HepG2 (cell line): Measurements from ENCODE around the gene PLSCR5. TPM values are rescaled to one million over a fixed set of nuclear protein-coding genes. Genes with fewer than 3 reads are reported as not detected.
A peak's percentile ranks its signal among the peaks of the same experiment; 100 is the strongest.

Source experiments
- BCL6 ChIP-seq: IDR thresholded peaks from 2 replicates; pipeline ENCODE4 v1.6.1; 2016; ENCODE audit warnings: missing genetic modification reagents, missing compliant biosample characterization
- DR1 ChIP-seq: sonication (generic); formaldehyde crosslinking; IDR thresholded peaks from 2 replicates; pipeline ENCODE4 v1.8.0; 2021; ENCODE audit warnings: mild to moderate bottlenecking, missing genetic modification reagents, inconsistent platforms
- E2F1 ChIP-seq: sonication (generic); formaldehyde crosslinking; IDR thresholded peaks from 2 replicates; pipeline ENCODE4 v1.5.0; 2020; ENCODE audit warnings: missing genetic modification reagents
- EZH2 ChIP-seq: conservative IDR thresholded peaks from 2 replicates; pipeline ENCODE4 v1.6.1; 2012; ENCODE audit warnings: mild to moderate bottlenecking, low read depth, low read length, moderate library complexity
- HINFP ChIP-seq: sonication (generic); formaldehyde crosslinking; IDR thresholded peaks from 2 replicates; pipeline ENCODE4 v1.4.0; 2020; ENCODE audit warnings: low read depth, mild to moderate bottlenecking, missing genetic modification reagents
- IKZF4 ChIP-seq: sonication (generic); formaldehyde crosslinking; IDR thresholded peaks from 2 replicates; pipeline ENCODE4 v1.5.1; 2020; ENCODE audit warnings: borderline replicate concordance, mild to moderate bottlenecking, low read depth, missing genetic modification reagents; ENCODE audit errors: not compliant biosample characterization
- MED8 ChIP-seq: sonication (generic); formaldehyde crosslinking; IDR thresholded peaks from 2 replicates; pipeline ENCODE4 v1.8.1; 2023; ENCODE audit warnings: mild to moderate bottlenecking, missing genetic modification reagents; ENCODE audit not compliant: insufficient replicate concordance
- NR2F6 ChIP-seq, 2 experiments: IDR thresholded peaks; 2 replicates each; pipeline ENCODE4 v1.6.1; 2016; ENCODE audit warnings: antibody characterized with exemption in 1 of 2, mild to moderate bottlenecking in 1 of 2
- PHB2 ChIP-seq: fragments of 450-650 bp; IDR thresholded peaks from 2 replicates; pipeline ENCODE4 v1.6.1; 2018; ENCODE audit not compliant: partially characterized antibody
- RELA ChIP-seq: sonication (generic); formaldehyde crosslinking; IDR thresholded peaks from 2 replicates; pipeline ENCODE4 v1.4.0; 2020; ENCODE audit warnings: missing genetic modification reagents
- SMAD1 ChIP-seq: sonication (generic); formaldehyde crosslinking; IDR thresholded peaks from 2 replicates; pipeline ENCODE4 v1.4.0; 2020; ENCODE audit warnings: missing genetic modification reagents, low read depth, mild to moderate bottlenecking, borderline replicate concordance
- SUZ12 ChIP-seq: fragments of 150-350 bp; IDR thresholded peaks from 2 replicates; pipeline ENCODE4 v1.6.1; 2014; ENCODE audit warnings: low read depth, low read length
- TFDP1 ChIP-seq: IDR thresholded peaks from 2 replicates; pipeline ENCODE4 v1.6.1; 2016; ENCODE audit warnings: missing compliant biosample characterization, missing genetic modification reagents, borderline replicate concordance
- TFDP2 ChIP-seq: sonication (generic); formaldehyde crosslinking; IDR thresholded peaks from 2 replicates; pipeline ENCODE4 v1.4.0; 2020; ENCODE audit warnings: missing genetic modification reagents
- TRAFD1 ChIP-seq: sonication (generic); formaldehyde crosslinking; IDR thresholded peaks from 2 replicates; pipeline ENCODE4 v1.5.1; 2020; ENCODE audit warnings: missing genetic modification reagents, mild to moderate bottlenecking, borderline replicate concordance
- ZBTB44 ChIP-seq: sonication (generic); formaldehyde crosslinking; IDR thresholded peaks from 2 replicates; pipeline ENCODE4 v1.4.0; 2020; ENCODE audit warnings: missing genetic modification reagents
- ZNF451 ChIP-seq: sonication (generic); formaldehyde crosslinking; IDR thresholded peaks from 2 replicates; pipeline ENCODE4 v1.5.0; 2020; ENCODE audit warnings: mild to moderate bottlenecking, missing genetic modification reagents
- ZNF614 ChIP-seq: IDR thresholded peaks from 2 replicates; pipeline ENCODE4 v1.6.1; 2018; ENCODE audit warnings: missing biosample characterization, missing genetic modification reagents, inconsistent platforms, borderline replicate concordance
- ZNF619 ChIP-seq: sonication (generic); formaldehyde crosslinking; IDR thresholded peaks from 2 replicates; pipeline ENCODE4 v1.4.0; 2020; ENCODE audit warnings: mild to moderate bottlenecking, missing genetic modification reagents
- ZNF720 ChIP-seq: sonication (generic); formaldehyde crosslinking; IDR thresholded peaks from 2 replicates; pipeline ENCODE4 v1.4.0; 2020; ENCODE audit warnings: missing genetic modification reagents
- ZNF781 ChIP-seq: sonication (generic); formaldehyde crosslinking; IDR thresholded peaks from 2 replicates; pipeline ENCODE4 v1.5.1; 2020; ENCODE audit warnings: borderline replicate concordance, mild to moderate bottlenecking, missing genetic modification reagents; ENCODE audit errors: not compliant biosample characterization
- ZNF782 ChIP-seq: sonication (generic); formaldehyde crosslinking; IDR thresholded peaks from 2 replicates; pipeline ENCODE4 v1.4.0; 2020; ENCODE audit warnings: missing genetic modification reagents, mild to moderate bottlenecking, borderline replicate concordance
- polyA plus RNA-seq, 8 experiments: library from polyadenylated mRNA; depleted of rRNA in 3 of 8; stranded (reverse) in 7 of 8; unstranded in 1 of 8; fragments of >200 nt; fragmentation: Illumina TruSeq in 4 of 8; extraction: Trizol in 4 of 8; gene quantifications; 2 replicates each; pipeline versions ENCODE4 v1.2.1 to v1.2.3, GENCODE V29; 2011 to 2016; ENCODE audit warnings: low read depth in 4 of 8, missing spikeins in 1 of 8, mixed read lengths in 1 of 8; ENCODE audit not compliant: insufficient read depth in 1 of 8
- total RNA-seq, 5 experiments: library from RNA; depleted of rRNA; stranded (reverse); fragments of >200 nt; fragmentation: Illumina TruSeq; extraction: Trizol; gene quantifications; 2 replicates each; pipeline ENCODE4 v1.2.3, GENCODE V29; 2016; ENCODE audit warnings: low read depth in 1 of 5

The PLSCR5 gene
- total and polyA plus RNA-seq, 2 of the 13 experiments (the other 11 are each of a cell fraction or from before 2014, with no cell fraction given) = 0.50 TPM; not detected in 1

- no peak for TF ChIP-seq ZNF619 (CRISPR knock-in tag)
- no peak for TF ChIP-seq ZNF782 (CRISPR knock-in tag)
- peak; percentile 88 for TF ChIP-seq BCL6 (CRISPR knock-in tag)
- no peak for TF ChIP-seq ZNF781 (CRISPR knock-in tag)
- no peak for TF ChIP-seq EZH2
- no peak for TF ChIP-seq DR1 (CRISPR knock-in tag)
- peak; percentile 90 for TF ChIP-seq NR2F6 (IDR thresholded peaks at IDR 0.05)
- TF ChIP-seq NR2F6 (CRISPR knock-in tag; IDR thresholded peaks at IDR 0.05) = peak; percentile 73
- TF ChIP-seq PHB2 = no peak
- no peak for TF ChIP-seq HINFP
- TF ChIP-seq ZBTB44 (CRISPR knock-in tag) = no peak
- no peak for TF ChIP-seq TFDP2 (CRISPR knock-in tag)
- TF ChIP-seq TFDP1 (CRISPR knock-in tag) = no peak
- TF ChIP-seq ZNF614 = no peak
- TF ChIP-seq MED8 (CRISPR knock-in tag) = no peak
- TF ChIP-seq ZNF720 = no peak
- no peak for TF ChIP-seq IKZF4
- TF ChIP-seq SUZ12 = no peak
- no peak for TF ChIP-seq TRAFD1 (CRISPR knock-in tag)
- no peak for TF ChIP-seq E2F1 (CRISPR knock-in tag)
- no peak for TF ChIP-seq SMAD1 (CRISPR knock-in tag)
- TF ChIP-seq RELA (CRISPR knock-in tag) = no peak
- no peak for TF ChIP-seq ZNF451 (CRISPR knock-in tag)
These were observed 24.0 kb downstream of the PLSCR5 start (continued) for GRCh38 chr3:146581080-146581601.
